GM12892 (cell line): ENCODE measurements around the gene PLBD2.

ENCODE experiments used
- POLR2A ChIP-seq: IDR thresholded peaks from 2 replicates; pipeline ENCODE4 v1.6.1; 2011; ENCODE audit warnings: low read depth, low read length, control low read depth
- POLR2AphosphoS5 ChIP-seq: IDR thresholded peaks from 2 replicates; pipeline ENCODE4 v1.6.1; 2011; ENCODE audit warnings: low read depth, low read length, control low read depth
- TAF1 ChIP-seq: IDR thresholded peaks from 2 replicates; pipeline ENCODE4 v1.6.1; 2011; ENCODE audit warnings: low read depth, mild to moderate bottlenecking, control low read depth, low read length, borderline replicate concordance

DNA sequence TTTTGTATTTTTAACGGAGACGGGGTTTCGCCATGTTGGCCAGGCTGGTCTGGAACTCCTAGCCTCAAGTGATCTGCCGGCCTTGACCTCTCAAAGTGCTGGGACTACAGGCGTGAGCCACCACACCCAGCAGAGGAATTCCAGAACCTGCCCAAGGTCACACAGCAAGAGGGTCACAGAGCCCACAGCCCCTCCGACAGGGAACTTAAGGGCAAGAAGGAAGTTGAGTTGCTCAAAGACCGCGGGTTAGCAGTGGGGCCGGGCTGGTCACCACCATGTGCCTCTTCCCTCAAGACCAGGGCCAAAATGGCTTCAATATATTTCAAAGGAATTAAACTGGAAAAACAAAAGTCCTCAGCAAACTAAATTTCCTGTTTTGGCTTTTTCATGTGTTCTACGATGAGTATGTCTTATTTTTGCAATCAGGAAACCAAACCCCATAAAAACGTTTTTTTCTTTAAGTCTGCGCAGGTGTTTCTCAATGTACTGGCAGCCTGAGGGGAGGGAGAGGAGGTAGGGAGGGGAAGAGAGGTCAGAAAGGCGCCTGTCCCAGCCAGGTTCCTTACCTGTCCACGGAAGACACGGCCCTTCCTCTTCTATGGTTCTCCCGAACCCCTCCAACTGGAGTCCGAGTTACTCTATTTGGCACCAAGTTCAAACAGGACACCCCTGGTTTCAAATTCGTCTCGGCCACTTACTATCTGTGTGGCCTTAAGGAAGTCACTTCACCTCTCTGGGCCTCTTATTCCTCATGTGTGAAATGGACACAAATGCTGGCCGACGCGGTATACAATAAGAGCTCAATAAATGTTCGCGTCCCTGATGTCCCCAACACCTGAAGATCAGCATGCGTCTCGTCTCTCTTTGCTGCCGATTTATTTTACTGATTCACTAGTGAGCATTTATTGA lies 24.3 kb upstream of the PLBD2 start:
- TF ChIP-seq POLR2AphosphoS5 (no peak), POLR2A (no peak), TAF1 (no peak)
